D721Med (cell line): ENCODE data around the gene ADAM22.
A peak's percentile ranks its signal among the peaks of the same experiment; 100 is the strongest.

ENCODE experiments used
- DNase-seq: peaks from one replicate; pipeline ENCODE4 v3.0.0; 2011; ENCODE audit warnings: low spot score; ENCODE audit not compliant: insufficient read length
- FAIRE-seq: peaks from 2 replicates; lab custom pipeline; 2011; peaks lifted over from hg19 to GRCh38; lab: Jason Lieb, UNC
- TF ChIP-seq, protein P1 (sequence below): IDR thresholded peaks from 2 replicates; pipeline ENCODE4 v1.5.1; 2012; ENCODE audit warnings: mild to moderate bottlenecking, control low read depth; ENCODE audit not compliant: insufficient read depth; ENCODE audit errors: missing control alignments

The ADAM22 gene

GRCh38 chr7:87960239-87960638, 26.2 kb downstream of the ADAM22 start:
- no peak for FAIRE-seq
- DNase-seq: no peak
- TF ChIP-seq, protein P1, sequence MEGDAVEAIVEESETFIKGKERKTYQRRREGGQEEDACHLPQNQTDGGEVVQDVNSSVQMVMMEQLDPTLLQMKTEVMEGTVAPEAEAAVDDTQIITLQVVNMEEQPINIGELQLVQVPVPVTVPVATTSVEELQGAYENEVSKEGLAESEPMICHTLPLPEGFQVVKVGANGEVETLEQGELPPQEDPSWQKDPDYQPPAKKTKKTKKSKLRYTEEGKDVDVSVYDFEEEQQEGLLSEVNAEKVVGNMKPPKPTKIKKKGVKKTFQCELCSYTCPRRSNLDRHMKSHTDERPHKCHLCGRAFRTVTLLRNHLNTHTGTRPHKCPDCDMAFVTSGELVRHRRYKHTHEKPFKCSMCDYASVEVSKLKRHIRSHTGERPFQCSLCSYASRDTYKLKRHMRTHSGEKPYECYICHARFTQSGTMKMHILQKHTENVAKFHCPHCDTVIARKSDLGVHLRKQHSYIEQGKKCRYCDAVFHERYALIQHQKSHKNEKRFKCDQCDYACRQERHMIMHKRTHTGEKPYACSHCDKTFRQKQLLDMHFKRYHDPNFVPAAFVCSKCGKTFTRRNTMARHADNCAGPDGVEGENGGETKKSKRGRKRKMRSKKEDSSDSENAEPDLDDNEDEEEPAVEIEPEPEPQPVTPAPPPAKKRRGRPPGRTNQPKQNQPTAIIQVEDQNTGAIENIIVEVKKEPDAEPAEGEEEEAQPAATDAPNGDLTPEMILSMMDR: no peak

DNA sequence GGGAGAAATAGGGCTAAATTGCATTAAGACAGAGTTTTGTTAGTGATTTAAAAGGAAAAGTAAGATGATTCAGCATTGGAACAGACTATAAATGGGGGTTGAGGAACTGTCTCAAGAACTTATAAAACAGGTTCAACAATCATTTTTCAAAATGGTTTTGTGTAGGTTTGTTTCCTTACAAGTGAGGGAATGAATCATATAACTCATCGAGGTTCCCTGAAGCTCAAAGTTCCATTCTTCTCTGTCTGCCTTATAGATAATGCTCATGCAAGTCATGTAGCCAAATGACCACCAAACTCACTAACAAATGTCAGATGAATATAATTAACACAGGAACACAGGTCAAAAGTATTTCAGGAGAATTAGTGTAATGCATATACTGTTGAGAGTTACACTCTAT, 27.7 kb downstream of the ADAM22 start:
- TF ChIP-seq, protein P1: no peak
- no peak for FAIRE-seq
- DNase-seq: no peak

DNA sequence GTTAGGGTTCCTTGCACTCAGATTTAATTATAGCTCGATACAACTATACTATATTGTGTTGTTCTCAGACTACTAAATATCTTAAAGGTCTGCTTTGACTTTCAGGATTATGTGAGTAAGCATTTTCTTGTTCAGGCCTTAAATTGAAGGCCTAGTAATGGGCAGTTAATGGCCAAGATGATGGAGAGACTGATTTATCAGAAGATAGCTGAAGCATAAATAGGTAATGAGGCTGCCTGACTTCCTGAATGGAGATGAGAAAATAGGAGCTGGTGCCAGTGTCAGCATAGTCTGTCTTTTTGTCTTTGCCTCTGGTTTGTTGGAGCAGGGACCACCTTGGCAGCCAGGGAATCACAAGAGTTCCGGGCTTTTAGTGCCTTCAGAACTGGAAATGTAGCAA, 32.2 kb downstream of the ADAM22 start:
- DNase-seq (no peak), FAIRE-seq (no peak)
- TF ChIP-seq, protein P1: no peak

DNA sequence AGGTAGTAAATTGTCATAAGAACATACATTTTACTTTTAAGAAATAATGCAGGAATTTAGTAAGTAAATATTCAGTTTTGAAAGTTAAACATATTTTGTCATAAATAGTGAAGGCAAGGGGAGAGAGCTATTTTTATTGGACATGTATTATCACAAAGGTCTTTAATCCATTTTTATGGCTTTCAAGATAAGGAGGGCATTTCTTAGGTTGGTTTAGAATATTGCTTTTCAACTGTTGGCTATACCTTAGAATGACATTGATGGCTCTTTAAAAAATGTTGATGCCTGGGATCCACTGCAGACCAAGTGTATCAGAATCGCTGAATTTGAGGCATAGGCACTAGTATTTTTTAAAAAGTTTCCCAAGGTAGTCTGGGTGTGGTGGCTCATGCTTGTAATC, 34.0 kb downstream of the ADAM22 start:
- FAIRE-seq (no peak), DNase-seq (no peak)
- TF ChIP-seq, protein P1: no peak

GRCh38 chr7:87982116-87982515, 48.1 kb downstream of the ADAM22 start:
- DNase-seq (no peak), FAIRE-seq (no peak)
- TF ChIP-seq, protein P1: no peak

DNA sequence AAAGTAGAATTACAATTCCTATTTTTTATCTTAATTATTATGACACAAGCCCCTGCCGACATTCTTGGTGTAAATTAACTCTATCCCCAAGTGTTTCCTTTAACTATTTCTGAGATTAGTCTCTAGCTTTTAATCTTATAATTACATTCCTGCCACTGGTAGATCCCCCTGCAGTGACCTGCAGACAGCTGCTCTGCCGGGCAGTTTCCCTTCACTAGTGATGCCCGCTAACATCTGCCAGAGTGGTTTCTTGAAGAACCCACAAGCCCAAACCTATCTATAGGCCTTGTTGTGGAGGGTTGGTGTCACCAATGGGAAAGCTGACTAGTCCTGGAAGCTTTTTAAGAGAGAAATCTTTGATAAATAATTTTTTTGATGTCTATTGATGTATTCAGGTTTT, 50.0 kb downstream of the ADAM22 start:
- TF ChIP-seq, protein P1: no peak
- FAIRE-seq (no peak), DNase-seq (peak; percentile 42)

- FAIRE-seq: no peak
Observed at GRCh38 chr7:87993269-87993668, 59.2 kb downstream of the ADAM22 start.

More at GRCh38 chr7:87993269-87993668, 59.2 kb downstream of the ADAM22 start:
- DNase-seq: no peak
- TF ChIP-seq, protein P1: no peak
